Left ventricle myocardium inferior (tissue), 1 donor: ENCODE results near the gene ATF7IP2. TPM values are rescaled to one million over a fixed set of nuclear protein-coding genes. Genes with fewer than 3 reads are reported as not detected.
A peak's percentile ranks its signal among the peaks of the same experiment; 100 is the strongest.

Experiments used
- DNase-seq: peaks from one replicate; pipeline ENCODE4 v3.0.0-alpha.2; 2020
- H3K27ac ChIP-seq: fragments of 200-600 bp; replicated peaks from 2 replicates; pipeline ENCODE4 v1.8.0; 2021
- H3K27me3 ChIP-seq: fragments of 200-600 bp; 2 replicates; pipeline ENCODE4 v1.8.0; 2021; ENCODE audit warnings: low read depth
- H3K36me3 ChIP-seq: fragments of 200-600 bp; 2 replicates; pipeline ENCODE4 v1.8.0; 2021
- H3K4me1 ChIP-seq: fragments of 200-600 bp; 2 replicates; pipeline ENCODE4 v1.8.0; 2021
- H3K4me3 ChIP-seq: fragments of 200-600 bp; 2 replicates; pipeline ENCODE4 v1.8.0; 2021; ENCODE audit warnings: mild to moderate bottlenecking, moderate library complexity
- H3K9me3 ChIP-seq: fragments of 200-600 bp; replicated peaks from 2 replicates; pipeline ENCODE4 v1.8.0; 2021
- intact Hi-C: fragments of 100-400 bp; cut with micrococcal nuclease; formaldehyde crosslinking; loops from one replicate; pipeline ENCODE4 v1.11.0; 2022
- total RNA-seq: library from RNA; stranded (reverse); fragmentation: NEBNext Ultra II Directional; extraction: Animal tissue kit (Norgen Biotek cat#: 25700); gene quantifications from one replicate; pipeline ENCODE4 v1.2.1, GENCODE V29; 2021
- TF ChIP-seq, protein P1 (sequence below): fragments of 200-600 bp; IDR thresholded peaks from 2 replicates; pipeline ENCODE4 v1.8.0; 2021; ENCODE audit warnings: antibody characterized with exemption, mild to moderate bottlenecking, borderline replicate concordance
- donor health status: DM: no; HTN: yes; CAD: no; lungs with severe emphysema.

ATF7IP2 gene
- total RNA-seq, 1 donor from 2014 or later, result 53.6 TPM

DNA sequence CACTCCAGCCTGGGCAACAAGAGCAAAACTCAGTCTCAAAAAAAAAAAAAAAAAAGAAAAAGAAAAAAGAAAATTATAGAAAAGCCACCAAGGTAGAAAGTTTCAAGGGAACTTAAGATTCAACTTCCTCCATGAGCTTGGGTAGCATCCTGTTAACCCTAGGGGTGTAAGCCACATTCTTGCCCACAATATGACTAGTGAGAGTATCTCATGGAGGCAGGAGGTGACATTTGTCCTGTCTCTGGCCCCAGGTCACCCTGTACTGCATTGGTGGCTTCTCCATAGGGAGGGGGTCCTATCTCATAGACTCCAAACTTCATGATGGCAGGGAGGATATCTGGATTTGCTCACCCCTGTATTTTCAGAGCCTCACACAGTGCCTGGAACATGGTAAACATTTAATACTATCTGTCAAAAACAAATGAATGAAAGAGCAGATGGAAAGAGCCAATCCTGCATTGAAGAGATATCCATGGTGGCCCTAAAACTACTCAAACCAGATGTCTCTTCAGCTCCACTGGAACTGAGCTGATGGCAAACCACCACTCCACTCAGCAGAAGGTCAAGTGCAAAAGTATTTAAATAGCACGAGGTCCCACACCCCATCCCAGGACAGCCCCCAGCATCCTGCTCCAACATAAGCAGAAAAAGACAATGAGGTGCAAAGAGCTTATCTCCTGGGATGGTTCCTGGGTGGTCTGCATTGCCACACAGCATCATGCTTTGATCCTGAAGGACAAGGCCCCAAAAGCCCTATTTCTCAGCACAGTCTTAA lies 144.2 kb downstream of the ATF7IP2 start:
- peak overlapping the region; percentile 82 for H3K27ac ChIP-seq
- no peak for DNase-seq
- peaks cover 94% of the 10 kb centered on the region for H3K36me3 ChIP-seq
- H3K4me3 ChIP-seq, result no peak overlapping the region
- H3K4me1 ChIP-seq, result peaks cover 29% of the 10 kb centered on the region
- intact Hi-C loops, result no loop called here
- no peaks in the 10 kb centered on the region for H3K9me3 ChIP-seq
- TF ChIP-seq, protein P1, sequence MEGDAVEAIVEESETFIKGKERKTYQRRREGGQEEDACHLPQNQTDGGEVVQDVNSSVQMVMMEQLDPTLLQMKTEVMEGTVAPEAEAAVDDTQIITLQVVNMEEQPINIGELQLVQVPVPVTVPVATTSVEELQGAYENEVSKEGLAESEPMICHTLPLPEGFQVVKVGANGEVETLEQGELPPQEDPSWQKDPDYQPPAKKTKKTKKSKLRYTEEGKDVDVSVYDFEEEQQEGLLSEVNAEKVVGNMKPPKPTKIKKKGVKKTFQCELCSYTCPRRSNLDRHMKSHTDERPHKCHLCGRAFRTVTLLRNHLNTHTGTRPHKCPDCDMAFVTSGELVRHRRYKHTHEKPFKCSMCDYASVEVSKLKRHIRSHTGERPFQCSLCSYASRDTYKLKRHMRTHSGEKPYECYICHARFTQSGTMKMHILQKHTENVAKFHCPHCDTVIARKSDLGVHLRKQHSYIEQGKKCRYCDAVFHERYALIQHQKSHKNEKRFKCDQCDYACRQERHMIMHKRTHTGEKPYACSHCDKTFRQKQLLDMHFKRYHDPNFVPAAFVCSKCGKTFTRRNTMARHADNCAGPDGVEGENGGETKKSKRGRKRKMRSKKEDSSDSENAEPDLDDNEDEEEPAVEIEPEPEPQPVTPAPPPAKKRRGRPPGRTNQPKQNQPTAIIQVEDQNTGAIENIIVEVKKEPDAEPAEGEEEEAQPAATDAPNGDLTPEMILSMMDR, result no peak
- H3K27me3 ChIP-seq, result no peaks in the 10 kb centered on the region

- no peaks in the 10 kb centered on the region for H3K9me3 ChIP-seq
- H3K36me3 ChIP-seq, result peaks cover 94% of the 10 kb centered on the region
- DNase-seq, result no peak
- intact Hi-C loops, result no loop called here
- H3K27me3 ChIP-seq, result no peaks in the 10 kb centered on the region
- H3K27ac ChIP-seq, result peak overlapping the region; percentile 82
- H3K4me3 ChIP-seq, result no peak overlapping the region
- TF ChIP-seq, protein P1, result no peak
- H3K4me1 ChIP-seq, result peaks cover 35% of the 10 kb centered on the region
Measured at GRCh38 chr16:10530685-10531084, 144.8 kb downstream of the ATF7IP2 start.

GRCh38 chr16:10531582-10531981 lies 145.7 kb downstream of the ATF7IP2 start:
- intact Hi-C loops, result no loop called here
- TF ChIP-seq, protein P1, result no peak
- Histone ChIP-seq H3K4me1 (peaks cover 38% of the 10 kb centered on the region), H3K27ac (peak overlapping the region; percentile 82), H3K4me3 (no peak overlapping the region), H3K36me3 (peaks cover 94% of the 10 kb centered on the region), H3K27me3 (no peaks in the 10 kb centered on the region), H3K9me3 (no peaks in the 10 kb centered on the region)
- no peak for DNase-seq

Other genes with a start within 250 kb of the ATF7IP2 start
- 2.4 TPM for gene GRIN2A, start 203.6 kb upstream of the ATF7IP2 start, total RNA-seq
- 60.5 TPM for gene EMP2, start 194.5 kb downstream of the ATF7IP2 start, total RNA-seq